ENCODE measurements around the gene ATXN1.

Gene ATXN1

DNA sequence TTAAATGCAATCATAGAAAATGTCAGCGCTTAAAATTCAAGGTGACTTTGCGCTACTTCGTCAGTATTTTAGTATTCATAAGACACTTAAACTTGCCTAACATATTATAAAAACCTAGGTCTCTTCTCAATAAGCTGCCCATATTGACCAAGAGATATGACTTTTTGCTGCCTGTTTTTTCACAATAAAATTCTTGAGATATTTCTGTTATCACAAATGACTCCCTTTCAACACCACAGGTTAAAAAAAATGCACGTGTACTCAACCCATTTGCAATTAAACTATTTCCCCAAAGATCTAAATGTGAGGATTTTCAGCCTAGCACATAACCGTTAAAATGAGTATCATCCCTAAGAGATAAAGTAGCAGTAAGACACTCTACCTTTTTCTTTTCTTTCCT lies 10.7 kb downstream of the ATXN1 start:
- no peak overlapping the region for H3K4me3 ChIP-seq (ENCODE audit: low read depth, low read length)
- no peak for DNase-seq (ENCODE audit: low read depth)
- TF ChIP-seq CTCF (IDR thresholded peaks at IDR 0.05; ENCODE audit: low read depth, low read length, missing control alignments): no peak

- DNase-seq (ENCODE audit: low read depth): no peak
- no peak for TF ChIP-seq CTCF (IDR thresholded peaks at IDR 0.05; ENCODE audit: low read depth, low read length, missing control alignments)
- no peak overlapping the region for H3K4me3 ChIP-seq (ENCODE audit: low read depth, low read length)
These were observed 11.5 kb downstream of the ATXN1 start for GRCh38 chr6:16749516-16750485.

GRCh38 chr6:16748025-16748319 lies 13.3 kb downstream of the ATXN1 start:
- TF ChIP-seq CTCF (IDR thresholded peaks at IDR 0.05; ENCODE audit: low read depth, low read length, missing control alignments): no peak
- no peak overlapping the region for H3K4me3 ChIP-seq (ENCODE audit: low read depth, low read length)
- DNase-seq (ENCODE audit: low read depth): no peak

GRCh38 chr6:16747232-16748024 lies 13.8 kb downstream of the ATXN1 start:
- TF ChIP-seq CTCF (IDR thresholded peaks at IDR 0.05; ENCODE audit: low read depth, low read length, missing control alignments): no peak
- no peak overlapping the region for H3K4me3 ChIP-seq (ENCODE audit: low read depth, low read length)
- no peak for DNase-seq (ENCODE audit: low read depth)

- DNase-seq (ENCODE audit: low read depth): no peak
- TF ChIP-seq CTCF (IDR thresholded peaks at IDR 0.05; ENCODE audit: low read depth, low read length, missing control alignments): no peak
- no peak overlapping the region for H3K4me3 ChIP-seq (ENCODE audit: low read depth, low read length)
These were observed 14.4 kb downstream of the ATXN1 start for GRCh38 chr6:16746812-16747211.

DNA sequence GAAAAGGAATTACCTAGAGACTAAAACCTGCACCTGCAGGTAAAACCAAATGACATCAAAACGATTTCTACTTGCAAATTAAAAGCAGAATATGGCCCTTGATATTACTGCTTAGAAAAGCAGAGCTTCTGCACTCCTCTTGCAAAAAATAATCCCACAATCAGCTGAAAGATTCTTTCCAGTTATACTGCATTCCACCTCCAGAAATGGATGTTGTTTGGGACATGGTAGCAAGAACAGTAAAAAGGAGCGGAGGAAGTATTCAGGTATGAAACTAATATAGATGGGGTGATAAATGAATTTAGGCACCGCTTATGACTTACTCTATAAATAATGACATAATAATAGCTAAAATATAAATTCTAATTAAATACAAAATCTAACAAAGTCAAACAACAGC lies 14.9 kb downstream of the ATXN1 start:
- no peak for DNase-seq (ENCODE audit: low read depth)
- no peak overlapping the region for H3K4me3 ChIP-seq (ENCODE audit: low read depth, low read length)
- no peak for TF ChIP-seq CTCF (IDR thresholded peaks at IDR 0.05; ENCODE audit: low read depth, low read length, missing control alignments)
